GM19395 (cell line): ENCODE results near the gene EIF5B.
"Not testable (repeated sequence)": the region's sequence is repeated elsewhere in the genome, so short reads cannot be mapped to it uniquely, and the experiment has no call there.

Experiments used
- ATAC-seq: cut with Tn5 transposase; IDR thresholded peaks from one replicate; pipeline ENCODE4 v1.9.1; 2021; ENCODE audit warnings: mild to moderate bottlenecking, moderate library complexity; ENCODE audit not compliant: unreplicated experiment

The EIF5B gene

GRCh38 chr2:99337113-99338028, at the start of gene EIF5B:
Gene EIF5B, plus strand, starts transcription at chr2:99337389. Its CDS starts 166 bp downstream, at chr2:99337555.
- peak; percentile 58 for ATAC-seq

GRCh38 chr2:99297994-99298393, 39.2 kb upstream of the EIF5B start:
- ATAC-seq: no peak

- no peak for ATAC-seq
Observed at GRCh38 chr2:99299580-99299979, 37.6 kb upstream of the EIF5B start.

- ATAC-seq: not testable (repeated sequence)
Observed at GRCh38 chr2:99301097-99301496, 36.1 kb upstream of the EIF5B start, which contains the start of gene LYG1. Gene LYG1, minus strand, starts transcription at chr2:99301197. Its CDS starts 5,527 bp downstream, at chr2:99295670.

DNA sequence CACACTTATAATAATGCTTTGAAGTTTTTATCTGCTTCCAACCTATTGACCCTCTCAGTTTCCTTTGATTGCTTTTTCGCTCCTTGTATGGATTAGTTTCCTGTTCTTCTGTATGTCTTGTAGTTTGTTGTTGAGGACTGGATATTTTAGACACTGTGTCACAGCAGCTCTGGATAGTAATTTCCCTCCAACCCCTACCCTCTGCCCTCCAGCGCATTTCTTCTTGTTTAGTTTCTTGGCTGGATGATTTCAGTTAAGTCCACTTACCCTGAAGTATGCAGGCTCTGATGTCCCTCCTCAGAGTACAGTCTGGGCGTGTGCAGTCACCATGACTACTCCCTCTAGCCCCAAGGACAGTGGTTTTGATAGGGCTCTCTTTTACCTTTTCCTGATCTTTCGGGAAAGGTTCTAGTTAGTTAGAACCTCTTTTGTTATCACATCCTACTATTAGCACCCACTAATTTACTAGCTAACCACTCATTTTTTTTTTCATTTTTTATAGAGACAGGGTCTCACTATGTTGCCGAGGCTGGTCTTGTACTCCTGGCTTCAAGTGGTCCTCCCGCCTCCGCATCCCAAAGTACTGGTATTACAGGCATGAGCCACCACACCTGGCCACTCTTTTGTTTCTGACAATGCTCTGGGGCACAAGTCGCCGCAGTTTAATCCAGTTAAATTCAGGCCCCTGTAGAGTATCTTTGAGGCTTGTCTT, 19.9 kb upstream of the EIF5B start:
- no peak for ATAC-seq

GRCh38 chr2:99317873-99318200, 19.4 kb upstream of the EIF5B start:
- not testable (repeated sequence) for ATAC-seq

DNA sequence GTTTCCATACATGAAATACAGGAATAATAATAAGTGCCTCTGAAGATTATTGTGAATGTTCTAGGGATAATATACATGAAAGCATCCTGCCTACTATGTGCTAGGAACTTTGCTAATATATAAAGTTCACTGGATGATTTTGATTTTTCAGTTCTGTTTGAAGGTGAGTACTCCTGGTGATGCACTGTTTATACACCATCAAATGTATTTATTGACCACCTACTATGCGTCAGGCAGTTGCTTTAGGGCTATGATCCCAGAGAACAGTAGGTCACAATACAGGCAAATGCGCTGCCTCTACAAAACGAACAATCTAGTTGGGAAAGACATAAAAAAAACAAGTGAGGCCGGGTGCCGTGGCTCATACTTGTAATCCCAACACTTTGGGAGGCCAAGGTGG, 11.8 kb upstream of the EIF5B start:
- ATAC-seq: no peak

DNA sequence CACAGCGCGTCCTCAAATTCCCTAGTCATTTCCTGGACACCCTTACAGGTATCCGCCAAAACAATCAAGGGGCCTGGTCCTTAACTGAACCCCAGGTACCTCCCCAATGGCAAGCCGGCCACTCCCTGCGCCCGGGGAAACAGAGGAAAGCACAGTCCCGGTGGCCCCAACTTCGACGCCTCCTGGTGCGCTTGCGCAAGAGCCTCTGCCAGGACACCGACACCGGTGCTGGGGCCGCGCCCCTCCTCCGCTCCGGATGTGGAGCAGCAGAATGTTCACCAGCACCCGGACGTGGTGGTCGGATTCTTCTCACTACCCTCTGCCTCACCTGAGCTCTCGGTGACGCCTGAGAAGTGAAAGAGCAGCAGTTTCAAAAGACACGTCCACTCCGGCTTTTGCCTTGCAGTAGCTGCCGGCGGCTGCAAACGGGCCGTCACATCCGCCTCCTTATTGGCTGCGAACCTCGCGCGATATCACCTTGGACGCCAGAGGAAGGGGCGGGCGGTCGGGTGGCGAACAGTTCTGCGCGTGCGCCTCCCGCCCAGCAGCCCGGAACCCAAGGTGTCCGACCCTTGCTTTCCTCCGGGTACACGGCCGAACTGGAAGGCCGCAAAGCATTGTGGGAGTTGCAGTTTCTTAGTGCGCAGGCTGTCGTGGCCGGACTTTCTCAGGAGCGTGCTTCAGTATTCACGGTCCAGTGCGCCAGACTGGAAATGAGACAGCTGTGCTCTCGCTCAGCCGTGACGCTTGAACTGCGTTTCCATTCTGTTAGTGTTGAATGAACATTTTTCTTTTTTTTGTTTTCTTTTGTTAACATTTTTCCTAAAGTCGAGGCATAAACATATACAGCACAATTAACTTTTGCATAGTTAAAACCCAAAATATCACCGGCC, 1.0 kb upstream of the EIF5B start, which contains the start of gene TXNDC9:
Gene TXNDC9, minus strand, starts transcription at position 423 of the 893 bp plus-strand sequence. CDS start 3,123 bp downstream, outside the sequence.
- peak; percentile 75 for ATAC-seq

- ATAC-seq: peak; percentile 9
Observed at GRCh38 chr2:99336804-99337112, 431 bp upstream of the EIF5B start.

DNA sequence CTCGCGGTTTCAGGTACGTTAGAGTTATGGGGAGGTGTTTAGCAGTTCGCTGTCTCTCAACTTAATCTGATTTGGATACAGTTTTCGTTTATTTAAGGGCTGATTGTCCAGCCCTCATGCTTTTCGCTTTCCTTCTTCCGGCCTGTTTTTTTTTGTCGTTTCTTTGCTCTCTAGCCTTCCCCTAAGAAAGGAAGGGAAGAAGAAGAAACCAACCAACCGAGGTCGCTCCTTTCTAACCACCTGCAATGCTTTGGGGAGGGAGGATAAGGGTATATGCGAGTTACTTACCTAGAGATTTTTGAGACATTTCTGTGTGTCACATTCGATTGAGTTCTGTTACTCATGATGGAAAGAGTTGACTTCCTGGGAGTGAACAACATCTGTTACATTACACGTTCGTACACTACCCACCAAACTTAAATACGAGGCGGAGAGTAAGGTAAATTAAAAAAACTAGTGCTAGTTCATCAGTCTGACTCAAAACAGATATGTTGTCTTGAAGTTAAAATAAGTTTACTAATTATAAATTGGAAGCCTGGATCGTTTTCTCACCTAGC, 918 bp downstream of the EIF5B start:
- ATAC-seq: no peak

- ATAC-seq: no peak
Observed at GRCh38 chr2:99340669-99341236, 3.6 kb downstream of the EIF5B start.

GRCh38 chr2:99342536-99342935, 5.3 kb downstream of the EIF5B start:
- no peak for ATAC-seq

GRCh38 chr2:99345446-99345845, 8.3 kb downstream of the EIF5B start:
- not testable (repeated sequence) for ATAC-seq

- no peak for ATAC-seq
Observed at GRCh38 chr2:99346218-99346617, 9.0 kb downstream of the EIF5B start.

GRCh38 chr2:99348173-99348572, 11.0 kb downstream of the EIF5B start:
- ATAC-seq: peak; percentile 60

- no peak for ATAC-seq
Observed at GRCh38 chr2:99350194-99350593, 13.0 kb downstream of the EIF5B start.

DNA sequence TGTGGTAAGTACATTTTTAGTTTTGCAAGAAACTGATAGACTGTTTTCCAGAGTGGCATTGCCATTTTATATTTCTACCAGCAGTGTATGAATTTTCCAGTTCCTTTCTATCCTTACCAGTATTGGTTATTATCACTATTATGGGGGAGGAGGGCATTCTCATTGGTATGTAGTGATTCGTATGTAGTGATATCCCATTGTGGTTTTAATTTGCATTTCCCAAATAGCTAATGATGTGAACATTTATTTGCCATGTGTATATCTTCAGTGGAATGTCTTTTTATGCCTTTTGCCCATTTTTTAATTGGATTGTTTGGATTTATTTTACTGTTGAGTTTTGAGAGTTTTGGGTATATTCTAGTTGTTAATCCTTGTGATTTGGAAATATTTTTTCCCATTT, 16.9 kb downstream of the EIF5B start:
- ATAC-seq: no peak

GRCh38 chr2:99354825-99355224, 17.6 kb downstream of the EIF5B start:
- ATAC-seq: not testable (repeated sequence)

DNA sequence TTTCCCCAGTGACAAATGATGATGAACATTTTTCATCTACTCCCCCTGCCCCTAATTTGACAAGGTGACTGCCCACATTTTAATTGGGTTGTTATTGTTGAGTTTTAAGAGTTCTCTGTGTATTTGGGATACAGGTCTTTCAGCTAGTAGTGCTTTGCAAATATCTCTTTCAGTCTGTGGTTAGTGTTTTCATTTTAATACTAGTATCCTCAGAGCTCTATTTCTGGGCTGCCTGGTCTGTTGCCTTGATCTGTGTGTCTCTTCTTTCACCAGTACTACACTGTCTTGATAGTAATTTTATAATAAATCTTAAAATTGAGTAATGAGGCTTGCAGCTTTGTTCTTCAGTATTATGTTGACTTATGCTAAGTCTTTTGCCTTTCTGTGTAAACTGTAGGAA, 19.7 kb downstream of the EIF5B start:
- ATAC-seq: peak; percentile 63

- ATAC-seq: no peak
Observed at GRCh38 chr2:99365661-99366060, 28.5 kb downstream of the EIF5B start.
